Adipocyte (in vitro differentiated cells): ENCODE measurements around the gene OPTC.

Experiments
- DNase-seq: peaks from one replicate; pipeline ENCODE4 v3.0.0-alpha.2; 2015; ENCODE audit warnings: low read depth
- H3K27me3 ChIP-seq: replicated peaks from 2 replicates; pipeline ENCODE4 v1.7.0; 2013; ENCODE audit warnings: mild to moderate bottlenecking, low read length, moderate library complexity; ENCODE audit not compliant: control insufficient read depth, insufficient read depth
- H3K36me3 ChIP-seq: 2 replicates; pipeline ENCODE4 v1.7.0; 2013; ENCODE audit warnings: low read length, mild to moderate bottlenecking, moderate library complexity; ENCODE audit not compliant: control insufficient read depth, insufficient read depth, severe bottlenecking
- H3K4me1 ChIP-seq: 2 replicates; pipeline ENCODE4 v1.7.0; 2013; ENCODE audit warnings: mild to moderate bottlenecking, low read length, moderate library complexity; ENCODE audit not compliant: control insufficient read depth, insufficient read depth
- H3K4me3 ChIP-seq: 2 replicates; pipeline ENCODE4 v1.7.0; 2013; ENCODE audit warnings: mild to moderate bottlenecking, low read length, moderate library complexity
- H3K9ac ChIP-seq: 2 replicates; pipeline ENCODE4 v1.7.0; 2013; ENCODE audit warnings: mild to moderate bottlenecking, low read length, moderate library complexity
- H3K9me3 ChIP-seq: 2 replicates; pipeline ENCODE4 v1.7.0; 2013; ENCODE audit warnings: mild to moderate bottlenecking, low read length, moderate library complexity; ENCODE audit not compliant: control insufficient read depth

The OPTC gene

GRCh38 chr1:203538726-203539125 is 44.8 kb downstream of the OPTC start:
- Histone ChIP-seq H3K9me3 (no peaks in the 10 kb centered on the region), H3K9ac (no peak overlapping the region), H3K36me3 (no peaks in the 10 kb centered on the region), H3K4me3 (no peak overlapping the region), H3K4me1 (peaks cover 54% of the 10 kb centered on the region), H3K27me3 (no peaks in the 10 kb centered on the region)
- no peak for DNase-seq

DNA sequence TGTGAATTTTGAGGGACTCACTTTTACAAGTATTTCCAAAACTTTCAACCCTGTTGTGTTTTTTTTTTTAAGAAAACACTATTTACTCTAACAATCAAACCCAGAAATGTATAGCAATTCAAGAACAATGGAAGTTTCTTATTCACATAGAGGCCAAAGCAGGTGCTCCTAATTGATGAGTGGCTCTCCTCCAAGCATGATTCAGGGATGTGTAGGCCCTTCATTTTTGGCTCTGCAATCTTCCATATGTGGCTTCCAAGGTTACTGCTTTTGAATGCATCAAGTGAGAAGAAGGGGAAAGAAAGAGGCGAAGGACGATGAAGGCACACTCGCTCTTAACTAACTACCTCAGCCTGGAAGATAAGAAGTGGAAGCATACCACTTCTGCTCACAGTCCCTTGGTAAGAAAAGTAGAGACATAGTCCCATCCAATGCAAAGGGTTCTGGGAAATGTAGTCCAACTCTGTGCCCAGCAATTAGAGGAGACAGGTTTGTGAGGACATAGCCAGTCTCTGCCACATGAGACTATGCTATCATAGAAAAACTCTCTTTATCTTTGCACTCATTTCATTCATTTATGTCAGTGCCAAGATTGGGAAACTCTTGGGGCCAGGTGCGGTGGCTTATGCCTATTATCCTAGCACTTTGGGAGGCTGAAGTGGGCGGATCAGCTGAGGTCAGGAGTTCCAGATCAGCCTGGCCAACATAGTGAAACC is 46.0 kb downstream of the OPTC start:
- Histone ChIP-seq H3K36me3 (no peaks in the 10 kb centered on the region), H3K9me3 (no peaks in the 10 kb centered on the region), H3K9ac (no peak overlapping the region), H3K27me3 (no peaks in the 10 kb centered on the region), H3K4me1 (peaks cover 44% of the 10 kb centered on the region), H3K4me3 (no peak overlapping the region)
- no peak for DNase-seq

- Histone ChIP-seq H3K27me3 (no peaks in the 10 kb centered on the region), H3K9me3 (no peaks in the 10 kb centered on the region), H3K36me3 (no peaks in the 10 kb centered on the region), H3K9ac (no peak overlapping the region), H3K4me1 (peaks cover 48% of the 10 kb centered on the region), H3K4me3 (no peak overlapping the region)
- no peak for DNase-seq
Measured at GRCh38 chr1:203544485-203544884, 50.5 kb downstream of the OPTC start.

GRCh38 chr1:203544978-203545816 is 51.2 kb downstream of the OPTC start:
- no peaks in the 10 kb centered on the region for H3K27me3 ChIP-seq
- H3K9ac ChIP-seq: no peak overlapping the region
- DNase-seq: no peak
- no peak overlapping the region for H3K4me3 ChIP-seq
- H3K9me3 ChIP-seq: no peaks in the 10 kb centered on the region
- H3K36me3 ChIP-seq: no peaks in the 10 kb centered on the region
- H3K4me1 ChIP-seq: peaks cover 51% of the 10 kb centered on the region

DNA sequence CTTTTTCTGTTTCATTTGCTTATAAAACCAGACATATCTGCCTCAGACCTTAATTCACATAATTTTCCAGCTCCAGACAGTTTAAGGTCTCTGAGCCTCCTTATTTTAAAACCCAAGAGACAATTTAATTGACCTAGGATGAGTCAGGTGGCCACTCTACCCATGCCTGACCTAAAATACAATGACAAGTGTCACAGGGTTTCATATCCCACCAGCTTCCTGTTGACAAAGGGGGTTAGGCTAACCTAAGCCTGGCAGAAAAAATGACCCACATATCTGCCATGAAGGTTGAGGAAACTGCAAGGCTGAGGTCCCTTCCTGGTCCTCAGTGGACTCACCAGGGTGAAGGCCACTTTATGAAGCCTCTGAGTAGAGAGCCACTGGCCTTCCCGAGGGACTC is 52.3 kb downstream of the OPTC start:
- peak overlapping the region; percentile 79 for H3K9ac ChIP-seq
- H3K36me3 ChIP-seq: no peaks in the 10 kb centered on the region
- H3K9me3 ChIP-seq: no peaks in the 10 kb centered on the region
- DNase-seq: no peak
- H3K4me1 ChIP-seq: peaks cover 48% of the 10 kb centered on the region
- no peaks in the 10 kb centered on the region for H3K27me3 ChIP-seq
- H3K4me3 ChIP-seq: peak overlapping the region; percentile 33

GRCh38 chr1:203547147-203547546 is 53.2 kb downstream of the OPTC start:
- no peak for DNase-seq
- Histone ChIP-seq H3K4me1 (peaks cover 45% of the 10 kb centered on the region), H3K27me3 (no peaks in the 10 kb centered on the region), H3K36me3 (no peaks in the 10 kb centered on the region), H3K4me3 (peak overlapping the region; percentile 47), H3K9ac (peak overlapping the region; percentile 86), H3K9me3 (no peaks in the 10 kb centered on the region)

GRCh38 chr1:203547771-203548421 is 53.9 kb downstream of the OPTC start:
- peak; percentile 58 for DNase-seq
- Histone ChIP-seq H3K4me3 (peak overlapping the region; percentile 62), H3K36me3 (no peaks in the 10 kb centered on the region), H3K27me3 (no peaks in the 10 kb centered on the region), H3K4me1 (peaks cover 45% of the 10 kb centered on the region), H3K9ac (peak overlapping the region; percentile 86), H3K9me3 (no peaks in the 10 kb centered on the region)

- H3K9ac ChIP-seq: peak overlapping the region; percentile 86
- no peaks in the 10 kb centered on the region for H3K36me3 ChIP-seq
- no peaks in the 10 kb centered on the region for H3K9me3 ChIP-seq
- peaks cover 45% of the 10 kb centered on the region for H3K4me1 ChIP-seq
- no peaks in the 10 kb centered on the region for H3K27me3 ChIP-seq
- DNase-seq: peak; percentile 87
- H3K4me3 ChIP-seq: peak overlapping the region; percentile 62
Measured at GRCh38 chr1:203548892-203549291, 54.9 kb downstream of the OPTC start.

GRCh38 chr1:203549309-203549708 is 55.4 kb downstream of the OPTC start:
- H3K9me3 ChIP-seq: no peaks in the 10 kb centered on the region
- peak overlapping the region; percentile 32 for H3K9ac ChIP-seq
- no peaks in the 10 kb centered on the region for H3K36me3 ChIP-seq
- no peak overlapping the region for H3K4me3 ChIP-seq
- H3K4me1 ChIP-seq: peaks cover 49% of the 10 kb centered on the region
- no peaks in the 10 kb centered on the region for H3K27me3 ChIP-seq
- DNase-seq: no peak

DNA sequence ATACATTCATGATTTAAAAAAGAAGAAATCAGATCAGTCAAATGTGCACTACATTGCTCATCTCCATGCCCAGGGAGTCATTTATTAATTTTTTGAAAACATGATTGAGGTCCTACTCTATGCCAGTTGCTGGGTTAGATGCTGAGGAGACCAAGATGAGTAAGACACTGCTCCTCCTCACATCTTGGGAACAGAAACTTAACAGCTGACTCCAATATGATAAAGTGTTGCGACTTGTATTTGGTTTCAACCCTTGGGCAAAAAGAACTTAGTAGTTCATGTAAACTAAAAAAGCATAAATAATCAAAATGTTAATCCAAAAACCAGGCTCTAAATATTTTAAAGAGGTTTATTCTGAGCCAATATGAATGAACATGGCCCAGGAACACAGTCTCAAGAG is 56.9 kb downstream of the OPTC start:
- Histone ChIP-seq H3K4me3 (no peak overlapping the region), H3K9me3 (no peaks in the 10 kb centered on the region), H3K27me3 (no peaks in the 10 kb centered on the region), H3K4me1 (peaks cover 54% of the 10 kb centered on the region), H3K36me3 (no peaks in the 10 kb centered on the region), H3K9ac (no peak overlapping the region)
- peak; percentile 24 for DNase-seq

DNA sequence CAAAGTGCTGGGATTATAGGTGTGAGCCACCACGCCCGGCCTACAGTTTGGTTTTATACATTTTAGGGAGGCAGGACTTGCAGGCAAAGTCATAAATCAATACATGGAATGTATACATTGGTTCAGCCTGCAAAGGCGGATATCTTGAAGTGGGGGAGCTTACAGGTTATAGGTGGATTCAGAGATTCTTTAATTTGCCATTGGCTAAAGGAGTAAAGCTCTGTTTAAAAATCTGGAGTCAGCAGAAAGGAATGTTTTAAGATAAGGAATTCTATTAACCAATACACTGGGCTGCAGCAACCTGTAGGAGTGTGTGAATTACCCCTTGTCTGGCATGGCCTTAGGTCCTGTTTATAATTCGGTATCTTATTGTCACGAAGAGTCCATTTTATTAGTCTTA is 57.6 kb downstream of the OPTC start:
- Histone ChIP-seq H3K27me3 (no peaks in the 10 kb centered on the region), H3K9me3 (no peaks in the 10 kb centered on the region), H3K4me3 (no peak overlapping the region), H3K4me1 (peaks cover 55% of the 10 kb centered on the region), H3K9ac (no peak overlapping the region), H3K36me3 (no peaks in the 10 kb centered on the region)
- no peak for DNase-seq
